Spleen (tissue), 7 donors: ENCODE data around the gene LCP1.

Source experiments
- POLR2AphosphoS5 ChIP-seq, 3 donors: sonication (generic); formaldehyde crosslinking; IDR thresholded peaks; one replicate each; pipeline ENCODE4 v1.5.1; 2017; ENCODE audit warnings: antibody characterized with exemption in 3 of 3
- TF ChIP-seq, protein P1 (sequence below), 11 experiments: fragments of 200-600 bp in 7 of 11; fragments of 450-650 bp in 4 of 11; sonication (generic) in 4 of 11; IDR thresholded peaks in 8 of 11; conservative IDR thresholded peaks in 3 of 11; 1 replicate in 7 of 11; 2 replicates in 4 of 11; pipeline versions ENCODE4 v1.4.0 to v1.8.0; 2016 to 2021; ENCODE audit warnings: antibody characterized with exemption in 11 of 11, inconsistent platforms in 4 of 11, mild to moderate bottlenecking in 1 of 11
- donor health status: DM: no; HTN: no; CAD: no; lungs with moderate emphysema.
- donor health status: DM: no; HTN: no; CAD: no.
- donor health status: DM: no; HTN: no; CAD: no.

DNA sequence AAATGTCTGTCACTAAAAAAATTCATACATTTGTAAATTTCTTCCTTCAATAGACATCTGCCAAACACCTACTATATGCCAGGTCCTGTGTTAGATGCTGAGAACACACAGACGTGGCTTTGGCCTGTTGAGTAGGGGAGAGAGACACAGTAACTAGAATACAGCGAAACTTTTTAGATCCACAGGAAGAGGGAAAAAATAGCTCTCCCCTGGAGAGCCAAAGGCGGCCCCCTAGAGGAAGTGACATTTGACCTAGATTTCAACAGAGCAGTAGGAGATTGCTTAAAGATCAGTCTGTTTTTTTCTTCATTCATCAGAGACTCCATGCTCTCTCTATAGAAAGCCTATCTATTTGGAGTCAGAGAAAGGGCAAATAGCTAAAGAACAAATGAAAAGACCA, 11.3 kb downstream of the LCP1 start:
- TF ChIP-seq, protein P1, sequence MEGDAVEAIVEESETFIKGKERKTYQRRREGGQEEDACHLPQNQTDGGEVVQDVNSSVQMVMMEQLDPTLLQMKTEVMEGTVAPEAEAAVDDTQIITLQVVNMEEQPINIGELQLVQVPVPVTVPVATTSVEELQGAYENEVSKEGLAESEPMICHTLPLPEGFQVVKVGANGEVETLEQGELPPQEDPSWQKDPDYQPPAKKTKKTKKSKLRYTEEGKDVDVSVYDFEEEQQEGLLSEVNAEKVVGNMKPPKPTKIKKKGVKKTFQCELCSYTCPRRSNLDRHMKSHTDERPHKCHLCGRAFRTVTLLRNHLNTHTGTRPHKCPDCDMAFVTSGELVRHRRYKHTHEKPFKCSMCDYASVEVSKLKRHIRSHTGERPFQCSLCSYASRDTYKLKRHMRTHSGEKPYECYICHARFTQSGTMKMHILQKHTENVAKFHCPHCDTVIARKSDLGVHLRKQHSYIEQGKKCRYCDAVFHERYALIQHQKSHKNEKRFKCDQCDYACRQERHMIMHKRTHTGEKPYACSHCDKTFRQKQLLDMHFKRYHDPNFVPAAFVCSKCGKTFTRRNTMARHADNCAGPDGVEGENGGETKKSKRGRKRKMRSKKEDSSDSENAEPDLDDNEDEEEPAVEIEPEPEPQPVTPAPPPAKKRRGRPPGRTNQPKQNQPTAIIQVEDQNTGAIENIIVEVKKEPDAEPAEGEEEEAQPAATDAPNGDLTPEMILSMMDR (IDR thresholded peaks at IDR 0.05 in 8 of 11, conservative IDR thresholded peaks at IDR 0.05 in 3 of 11) = peak in 2 of 11 experiments; percentile 11 to 33
- TF ChIP-seq POLR2AphosphoS5 (IDR thresholded peaks at IDR 0.05) = no peak
